Measurements from ENCODE around the gene CBX4. TPM values are rescaled to one million over a fixed set of nuclear protein-coding genes. Genes with fewer than 3 reads are reported as not detected.

Gene CBX4
- total and polyA plus RNA-seq, 2 of the 13 experiments (the other 11 are each of a cell fraction or from before 2014, with no cell fraction given) = 25.8 to 50.8 TPM

GRCh38 chr17:79811011-79811867 is 28.0 kb downstream of the CBX4 start (continued):
- TF ChIP-seq, protein P1, sequence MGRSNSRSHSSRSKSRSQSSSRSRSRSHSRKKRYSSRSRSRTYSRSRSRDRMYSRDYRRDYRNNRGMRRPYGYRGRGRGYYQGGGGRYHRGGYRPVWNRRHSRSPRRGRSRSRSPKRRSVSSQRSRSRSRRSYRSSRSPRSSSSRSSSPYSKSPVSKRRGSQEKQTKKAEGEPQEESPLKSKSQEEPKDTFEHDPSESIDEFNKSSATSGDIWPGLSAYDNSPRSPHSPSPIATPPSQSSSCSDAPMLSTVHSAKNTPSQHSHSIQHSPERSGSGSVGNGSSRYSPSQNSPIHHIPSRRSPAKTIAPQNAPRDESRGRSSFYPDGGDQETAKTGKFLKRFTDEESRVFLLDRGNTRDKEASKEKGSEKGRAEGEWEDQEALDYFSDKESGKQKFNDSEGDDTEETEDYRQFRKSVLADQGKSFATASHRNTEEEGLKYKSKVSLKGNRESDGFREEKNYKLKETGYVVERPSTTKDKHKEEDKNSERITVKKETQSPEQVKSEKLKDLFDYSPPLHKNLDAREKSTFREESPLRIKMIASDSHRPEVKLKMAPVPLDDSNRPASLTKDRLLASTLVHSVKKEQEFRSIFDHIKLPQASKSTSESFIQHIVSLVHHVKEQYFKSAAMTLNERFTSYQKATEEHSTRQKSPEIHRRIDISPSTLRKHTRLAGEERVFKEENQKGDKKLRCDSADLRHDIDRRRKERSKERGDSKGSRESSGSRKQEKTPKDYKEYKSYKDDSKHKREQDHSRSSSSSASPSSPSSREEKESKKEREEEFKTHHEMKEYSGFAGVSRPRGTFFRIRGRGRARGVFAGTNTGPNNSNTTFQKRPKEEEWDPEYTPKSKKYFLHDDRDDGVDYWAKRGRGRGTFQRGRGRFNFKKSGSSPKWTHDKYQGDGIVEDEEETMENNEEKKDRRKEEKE (IDR thresholded peaks at IDR 0.05) = no peak
- TF ChIP-seq ZNF329 (CRISPR knock-in tag; IDR thresholded peaks at IDR 0.05; ENCODE audit: low read depth) (no peak), MLLT10 (CRISPR knock-in tag; IDR thresholded peaks at IDR 0.05) (no peak), ZBTB43 (CRISPR knock-in tag; conservative IDR thresholded peaks at IDR 0.05) (peak; percentile 36; the same call in 1 of the 2 replicates), PTBP1 (IDR thresholded peaks at IDR 0.05; ENCODE audit: low read depth, low read length, poor library complexity, severe bottlenecking) (no peak), POLR2AphosphoS5 (IDR thresholded peaks at IDR 0.05; ENCODE audit: low read depth, low read length) (no peak), KLF11 (CRISPR knock-in tag; IDR thresholded peaks at IDR 0.05) (no peak), ZNF256 (CRISPR knock-in tag; conservative IDR thresholded peaks at IDR 0.05) (no peak), FOXC1 (CRISPR knock-in tag; IDR thresholded peaks at IDR 0.05; ENCODE audit: borderline replicate concordance) (peak; percentile 88), SMARCE1 (IDR thresholded peaks at IDR 0.05; ENCODE audit: borderline replicate concordance) (no peak), ZNF546 (CRISPR knock-in tag; conservative IDR thresholded peaks at IDR 0.05) (no peak), ZNF569 (CRISPR knock-in tag; IDR thresholded peaks at IDR 0.05; ENCODE audit: borderline replicate concordance) (no peak), AHR (CRISPR knock-in tag; IDR thresholded peaks at IDR 0.05) (peak; percentile 37; the same call in 1 of the 2 replicates), ZNF143 (CRISPR knock-in tag; IDR thresholded peaks at IDR 0.05) (no peak), E2F5 (CRISPR knock-in tag; conservative IDR thresholded peaks at IDR 0.05) (no peak)
- TF ChIP-seq, protein P2, sequence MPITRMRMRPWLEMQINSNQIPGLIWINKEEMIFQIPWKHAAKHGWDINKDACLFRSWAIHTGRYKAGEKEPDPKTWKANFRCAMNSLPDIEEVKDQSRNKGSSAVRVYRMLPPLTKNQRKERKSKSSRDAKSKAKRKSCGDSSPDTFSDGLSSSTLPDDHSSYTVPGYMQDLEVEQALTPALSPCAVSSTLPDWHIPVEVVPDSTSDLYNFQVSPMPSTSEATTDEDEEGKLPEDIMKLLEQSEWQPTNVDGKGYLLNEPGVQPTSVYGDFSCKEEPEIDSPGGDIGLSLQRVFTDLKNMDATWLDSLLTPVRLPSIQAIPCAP (CRISPR knock-in tag; IDR thresholded peaks at IDR 0.05; ENCODE audit: low read depth) = no peak
- TF ChIP-seq, protein P3, sequence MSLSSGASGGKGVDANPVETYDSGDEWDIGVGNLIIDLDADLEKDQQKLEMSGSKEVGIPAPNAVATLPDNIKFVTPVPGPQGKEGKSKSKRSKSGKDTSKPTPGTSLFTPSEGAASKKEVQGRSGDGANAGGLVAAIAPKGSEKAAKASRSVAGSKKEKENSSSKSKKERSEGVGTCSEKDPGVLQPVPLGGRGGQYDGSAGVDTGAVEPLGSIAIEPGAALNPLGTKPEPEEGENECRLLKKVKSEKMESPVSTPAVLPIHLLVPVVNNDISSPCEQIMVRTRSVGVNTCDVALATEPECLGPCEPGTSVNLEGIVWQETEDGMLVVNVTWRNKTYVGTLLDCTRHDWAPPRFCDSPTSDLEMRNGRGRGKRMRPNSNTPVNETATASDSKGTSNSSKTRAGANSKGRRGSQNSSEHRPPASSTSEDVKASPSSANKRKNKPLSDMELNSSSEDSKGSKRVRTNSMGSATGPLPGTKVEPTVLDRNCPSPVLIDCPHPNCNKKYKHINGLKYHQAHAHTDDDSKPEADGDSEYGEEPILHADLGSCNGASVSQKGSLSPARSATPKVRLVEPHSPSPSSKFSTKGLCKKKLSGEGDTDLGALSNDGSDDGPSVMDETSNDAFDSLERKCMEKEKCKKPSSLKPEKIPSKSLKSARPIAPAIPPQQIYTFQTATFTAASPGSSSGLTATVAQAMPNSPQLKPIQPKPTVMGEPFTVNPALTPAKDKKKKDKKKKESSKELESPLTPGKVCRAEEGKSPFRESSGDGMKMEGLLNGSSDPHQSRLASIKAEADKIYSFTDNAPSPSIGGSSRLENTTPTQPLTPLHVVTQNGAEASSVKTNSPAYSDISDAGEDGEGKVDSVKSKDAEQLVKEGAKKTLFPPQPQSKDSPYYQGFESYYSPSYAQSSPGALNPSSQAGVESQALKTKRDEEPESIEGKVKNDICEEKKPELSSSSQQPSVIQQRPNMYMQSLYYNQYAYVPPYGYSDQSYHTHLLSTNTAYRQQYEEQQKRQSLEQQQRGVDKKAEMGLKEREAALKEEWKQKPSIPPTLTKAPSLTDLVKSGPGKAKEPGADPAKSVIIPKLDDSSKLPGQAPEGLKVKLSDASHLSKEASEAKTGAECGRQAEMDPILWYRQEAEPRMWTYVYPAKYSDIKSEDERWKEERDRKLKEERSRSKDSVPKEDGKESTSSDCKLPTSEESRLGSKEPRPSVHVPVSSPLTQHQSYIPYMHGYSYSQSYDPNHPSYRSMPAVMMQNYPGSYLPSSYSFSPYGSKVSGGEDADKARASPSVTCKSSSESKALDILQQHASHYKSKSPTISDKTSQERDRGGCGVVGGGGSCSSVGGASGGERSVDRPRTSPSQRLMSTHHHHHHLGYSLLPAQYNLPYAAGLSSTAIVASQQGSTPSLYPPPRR (CRISPR knock-in tag; IDR thresholded peaks at IDR 0.05; ENCODE audit: borderline replicate concordance) = peak; percentile 37; the same call in 1 of the 2 replicates
